ENCODE measurements around the gene HCFC1. TPM values are rescaled to one million over a fixed set of nuclear protein-coding genes. Genes with fewer than 3 reads are reported as not detected.
A peak's percentile ranks its signal among the peaks of the same experiment; 100 is the strongest.

The HCFC1 gene
- total and polyA plus RNA-seq, 9 of the 15 experiments (the other 6 are each of a cell fraction or from before 2014, with no cell fraction given), result 2.8 to 133 (median 17.1) TPM

DNA sequence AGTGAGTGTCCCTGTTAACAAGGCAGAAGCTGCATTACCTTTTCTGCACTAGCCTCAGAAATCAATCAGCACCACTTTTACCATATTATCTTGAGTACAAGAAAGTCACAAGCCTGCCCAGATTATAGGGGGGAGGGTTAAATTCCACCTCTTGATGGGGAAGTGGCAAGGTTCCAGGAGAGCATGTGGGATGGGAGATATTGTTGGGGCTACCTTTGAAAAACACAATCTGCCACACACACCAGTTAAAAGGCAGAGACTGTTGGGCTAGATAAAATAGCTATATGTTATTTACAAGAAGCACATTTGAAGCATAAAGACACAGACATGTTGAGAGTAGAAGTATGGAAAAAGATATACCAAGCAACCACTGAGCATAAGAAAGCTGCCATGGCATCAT lies 73.7 kb downstream of the HCFC1 start (continued):
- TF ChIP-seq, protein P1, sequence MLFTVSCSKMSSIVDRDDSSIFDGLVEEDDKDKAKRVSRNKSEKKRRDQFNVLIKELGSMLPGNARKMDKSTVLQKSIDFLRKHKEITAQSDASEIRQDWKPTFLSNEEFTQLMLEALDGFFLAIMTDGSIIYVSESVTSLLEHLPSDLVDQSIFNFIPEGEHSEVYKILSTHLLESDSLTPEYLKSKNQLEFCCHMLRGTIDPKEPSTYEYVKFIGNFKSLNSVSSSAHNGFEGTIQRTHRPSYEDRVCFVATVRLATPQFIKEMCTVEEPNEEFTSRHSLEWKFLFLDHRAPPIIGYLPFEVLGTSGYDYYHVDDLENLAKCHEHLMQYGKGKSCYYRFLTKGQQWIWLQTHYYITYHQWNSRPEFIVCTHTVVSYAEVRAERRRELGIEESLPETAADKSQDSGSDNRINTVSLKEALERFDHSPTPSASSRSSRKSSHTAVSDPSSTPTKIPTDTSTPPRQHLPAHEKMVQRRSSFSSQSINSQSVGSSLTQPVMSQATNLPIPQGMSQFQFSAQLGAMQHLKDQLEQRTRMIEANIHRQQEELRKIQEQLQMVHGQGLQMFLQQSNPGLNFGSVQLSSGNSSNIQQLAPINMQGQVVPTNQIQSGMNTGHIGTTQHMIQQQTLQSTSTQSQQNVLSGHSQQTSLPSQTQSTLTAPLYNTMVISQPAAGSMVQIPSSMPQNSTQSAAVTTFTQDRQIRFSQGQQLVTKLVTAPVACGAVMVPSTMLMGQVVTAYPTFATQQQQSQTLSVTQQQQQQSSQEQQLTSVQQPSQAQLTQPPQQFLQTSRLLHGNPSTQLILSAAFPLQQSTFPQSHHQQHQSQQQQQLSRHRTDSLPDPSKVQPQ (CRISPR knock-in tag; IDR thresholded peaks at IDR 0.05; ENCODE audit: borderline replicate concordance), result no peak
- TF ChIP-seq ESRRB (CRISPR knock-in tag; IDR thresholded peaks at IDR 0.05; ENCODE audit: borderline replicate concordance), result no peak
- peak; percentile 92 for TF ChIP-seq CCNT2 (IDR thresholded peaks at IDR 0.05; ENCODE audit: borderline replicate concordance, extremely low read depth, insufficient read length, low read depth, low read length)
- TF ChIP-seq NR3C1 (CRISPR knock-in tag; IDR thresholded peaks at IDR 0.05), result no peak
- TF ChIP-seq, protein P2, sequence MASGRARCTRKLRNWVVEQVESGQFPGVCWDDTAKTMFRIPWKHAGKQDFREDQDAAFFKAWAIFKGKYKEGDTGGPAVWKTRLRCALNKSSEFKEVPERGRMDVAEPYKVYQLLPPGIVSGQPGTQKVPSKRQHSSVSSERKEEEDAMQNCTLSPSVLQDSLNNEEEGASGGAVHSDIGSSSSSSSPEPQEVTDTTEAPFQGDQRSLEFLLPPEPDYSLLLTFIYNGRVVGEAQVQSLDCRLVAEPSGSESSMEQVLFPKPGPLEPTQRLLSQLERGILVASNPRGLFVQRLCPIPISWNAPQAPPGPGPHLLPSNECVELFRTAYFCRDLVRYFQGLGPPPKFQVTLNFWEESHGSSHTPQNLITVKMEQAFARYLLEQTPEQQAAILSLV (tag; IDR thresholded peaks at IDR 0.05), result no peak
- peak; percentile 60; the same call in 1 of the 2 replicates for TF ChIP-seq SP1 (CRISPR knock-in tag; IDR thresholded peaks at IDR 0.05)
- TF ChIP-seq, protein P3, sequence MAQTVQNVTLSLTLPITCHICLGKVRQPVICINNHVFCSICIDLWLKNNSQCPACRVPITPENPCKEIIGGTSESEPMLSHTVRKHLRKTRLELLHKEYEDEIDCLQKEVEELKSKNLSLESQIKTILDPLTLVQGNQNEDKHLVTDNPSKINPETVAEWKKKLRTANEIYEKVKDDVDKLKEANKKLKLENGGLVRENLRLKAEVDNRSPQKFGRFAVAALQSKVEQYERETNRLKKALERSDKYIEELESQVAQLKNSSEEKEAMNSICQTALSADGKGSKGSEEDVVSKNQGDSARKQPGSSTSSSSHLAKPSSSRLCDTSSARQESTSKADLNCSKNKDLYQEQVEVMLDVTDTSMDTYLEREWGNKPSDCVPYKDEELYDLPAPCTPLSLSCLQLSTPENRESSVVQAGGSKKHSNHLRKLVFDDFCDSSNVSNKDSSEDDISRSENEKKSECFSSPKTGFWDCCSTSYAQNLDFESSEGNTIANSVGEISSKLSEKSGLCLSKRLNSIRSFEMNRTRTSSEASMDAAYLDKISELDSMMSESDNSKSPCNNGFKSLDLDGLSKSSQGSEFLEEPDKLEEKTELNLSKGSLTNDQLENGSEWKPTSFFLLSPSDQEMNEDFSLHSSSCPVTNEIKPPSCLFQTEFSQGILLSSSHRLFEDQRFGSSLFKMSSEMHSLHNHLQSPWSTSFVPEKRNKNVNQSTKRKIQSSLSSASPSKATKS (CRISPR knock-in tag; IDR thresholded peaks at IDR 0.05), result no peak
- TF ChIP-seq, protein P4, sequence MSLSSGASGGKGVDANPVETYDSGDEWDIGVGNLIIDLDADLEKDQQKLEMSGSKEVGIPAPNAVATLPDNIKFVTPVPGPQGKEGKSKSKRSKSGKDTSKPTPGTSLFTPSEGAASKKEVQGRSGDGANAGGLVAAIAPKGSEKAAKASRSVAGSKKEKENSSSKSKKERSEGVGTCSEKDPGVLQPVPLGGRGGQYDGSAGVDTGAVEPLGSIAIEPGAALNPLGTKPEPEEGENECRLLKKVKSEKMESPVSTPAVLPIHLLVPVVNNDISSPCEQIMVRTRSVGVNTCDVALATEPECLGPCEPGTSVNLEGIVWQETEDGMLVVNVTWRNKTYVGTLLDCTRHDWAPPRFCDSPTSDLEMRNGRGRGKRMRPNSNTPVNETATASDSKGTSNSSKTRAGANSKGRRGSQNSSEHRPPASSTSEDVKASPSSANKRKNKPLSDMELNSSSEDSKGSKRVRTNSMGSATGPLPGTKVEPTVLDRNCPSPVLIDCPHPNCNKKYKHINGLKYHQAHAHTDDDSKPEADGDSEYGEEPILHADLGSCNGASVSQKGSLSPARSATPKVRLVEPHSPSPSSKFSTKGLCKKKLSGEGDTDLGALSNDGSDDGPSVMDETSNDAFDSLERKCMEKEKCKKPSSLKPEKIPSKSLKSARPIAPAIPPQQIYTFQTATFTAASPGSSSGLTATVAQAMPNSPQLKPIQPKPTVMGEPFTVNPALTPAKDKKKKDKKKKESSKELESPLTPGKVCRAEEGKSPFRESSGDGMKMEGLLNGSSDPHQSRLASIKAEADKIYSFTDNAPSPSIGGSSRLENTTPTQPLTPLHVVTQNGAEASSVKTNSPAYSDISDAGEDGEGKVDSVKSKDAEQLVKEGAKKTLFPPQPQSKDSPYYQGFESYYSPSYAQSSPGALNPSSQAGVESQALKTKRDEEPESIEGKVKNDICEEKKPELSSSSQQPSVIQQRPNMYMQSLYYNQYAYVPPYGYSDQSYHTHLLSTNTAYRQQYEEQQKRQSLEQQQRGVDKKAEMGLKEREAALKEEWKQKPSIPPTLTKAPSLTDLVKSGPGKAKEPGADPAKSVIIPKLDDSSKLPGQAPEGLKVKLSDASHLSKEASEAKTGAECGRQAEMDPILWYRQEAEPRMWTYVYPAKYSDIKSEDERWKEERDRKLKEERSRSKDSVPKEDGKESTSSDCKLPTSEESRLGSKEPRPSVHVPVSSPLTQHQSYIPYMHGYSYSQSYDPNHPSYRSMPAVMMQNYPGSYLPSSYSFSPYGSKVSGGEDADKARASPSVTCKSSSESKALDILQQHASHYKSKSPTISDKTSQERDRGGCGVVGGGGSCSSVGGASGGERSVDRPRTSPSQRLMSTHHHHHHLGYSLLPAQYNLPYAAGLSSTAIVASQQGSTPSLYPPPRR (CRISPR knock-in tag; IDR thresholded peaks at IDR 0.05; ENCODE audit: borderline replicate concordance), result no peak
- TF ChIP-seq GATAD2A (IDR thresholded peaks at IDR 0.05), result 0 out of 2 replicates have a peak, but pooled peaks have one; percentile 64
- peak; percentile 74 to 83; a peak in 3 of 4 replicates for TF ChIP-seq FOXK2 (conservative IDR thresholded peaks at IDR 0.05 in 1 of 2, IDR thresholded peaks at IDR 0.05 in 1 of 2; ENCODE audit: low read depth in 2 of 2)
- TF ChIP-seq ZNF436 (CRISPR knock-in tag; IDR thresholded peaks at IDR 0.05), result no peak
- no peak for TF ChIP-seq POLR2A (conservative IDR thresholded peaks at IDR 0.05)
- no peak for TF ChIP-seq TRIM28 (IDR thresholded peaks at IDR 0.05)
- TF ChIP-seq ARHGAP35 (IDR thresholded peaks at IDR 0.05; ENCODE audit: partially characterized antibody), result no peak
- TF ChIP-seq SRSF1 (IDR thresholded peaks at IDR 0.05; ENCODE audit: low read depth, low read length), result no peak
- TF ChIP-seq LCOR (CRISPR knock-in tag; IDR thresholded peaks at IDR 0.05), result no peak
- TF ChIP-seq NUFIP1 (IDR thresholded peaks at IDR 0.05; ENCODE audit: partially characterized antibody), result no peak
- peak; percentile 91 for TF ChIP-seq ZNF197 (CRISPR knock-in tag; IDR thresholded peaks at IDR 0.05; ENCODE audit: low read depth)
- TF ChIP-seq ZNF445 (CRISPR knock-in tag; IDR thresholded peaks at IDR 0.05; ENCODE audit: low read depth), result no peak
- no peak for TF ChIP-seq CSDE1 (IDR thresholded peaks at IDR 0.05)
